NCI-H146 treated with DMSO at 0.1 percent for 48 hours (cell line): ENCODE results near the gene NCF4.

Source experiments
- DNase-seq: peaks from one replicate; lab custom pipeline; 2025; ENCODE audit not compliant: unreplicated experiment; lab: John Stamatoyannopoulos, UW

Gene NCF4

GRCh38 chr22:36892292-36892691, 31.5 kb downstream of the NCF4 start:
- DNase-seq = no peak

- no peak for DNase-seq
Observed at GRCh38 chr22:36893262-36893661, 32.5 kb downstream of the NCF4 start.

DNA sequence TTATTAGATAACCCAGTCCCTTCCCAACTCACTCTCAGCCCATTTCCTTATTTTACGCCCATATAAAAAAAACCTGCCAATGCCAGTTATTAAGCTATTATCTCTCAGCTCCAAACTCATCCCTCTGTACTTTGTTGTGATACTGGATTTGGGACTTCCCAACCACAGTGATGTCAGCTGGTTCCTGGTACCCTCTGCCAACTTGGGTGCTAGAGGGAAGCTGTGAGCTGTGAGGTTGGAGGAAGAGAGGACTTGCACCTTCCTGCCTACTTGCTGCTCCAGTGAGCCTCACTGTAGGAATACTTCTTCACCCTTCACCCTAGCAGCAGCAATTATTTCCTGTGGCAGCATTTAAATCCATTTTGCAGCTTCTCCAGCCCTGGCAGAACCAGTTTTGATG, 33.5 kb downstream of the NCF4 start:
- no peak for DNase-seq

DNA sequence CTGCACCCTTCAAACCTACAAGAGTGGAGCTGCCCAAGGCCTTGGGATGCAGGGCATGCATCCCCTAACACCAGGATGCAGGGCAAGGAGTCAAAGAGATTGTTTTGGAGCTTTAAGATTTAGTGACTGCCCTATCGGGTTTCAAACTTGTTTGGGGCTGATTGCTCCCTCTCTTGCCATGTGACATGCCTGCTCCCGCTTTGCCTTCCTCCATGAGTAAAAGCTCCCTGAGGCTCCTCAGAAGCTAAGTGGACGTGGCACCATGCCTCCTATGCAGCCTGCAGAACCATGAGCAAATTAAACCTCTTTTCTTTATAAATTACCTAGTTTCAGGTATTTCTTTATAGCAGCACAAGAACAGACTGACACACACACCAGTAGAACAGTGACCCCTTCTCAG, 36.8 kb downstream of the NCF4 start:
- no peak for DNase-seq

- no peak for DNase-seq
Observed at GRCh38 chr22:36898690-36899089, 37.9 kb downstream of the NCF4 start.

DNA sequence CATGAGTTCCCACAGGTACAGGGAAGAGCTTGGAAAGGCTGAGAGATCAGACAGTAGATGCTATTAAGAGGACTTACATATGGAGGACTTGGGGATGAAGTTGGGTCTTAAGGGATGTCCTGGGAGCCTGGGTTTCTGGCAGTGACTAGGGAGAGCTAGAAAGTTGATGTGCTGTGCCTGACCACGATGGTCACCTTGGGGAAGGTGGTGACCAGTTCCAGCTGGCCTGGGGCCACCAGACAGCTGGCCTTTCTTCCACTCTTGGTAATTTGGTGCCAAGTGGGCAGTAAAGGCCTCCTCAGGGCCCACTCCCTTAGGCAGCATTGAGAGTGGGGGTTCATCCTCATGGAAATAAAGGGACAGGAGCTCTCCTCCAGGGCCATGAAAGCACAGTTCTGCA, 38.7 kb downstream of the NCF4 start:
- no peak for DNase-seq

DNA sequence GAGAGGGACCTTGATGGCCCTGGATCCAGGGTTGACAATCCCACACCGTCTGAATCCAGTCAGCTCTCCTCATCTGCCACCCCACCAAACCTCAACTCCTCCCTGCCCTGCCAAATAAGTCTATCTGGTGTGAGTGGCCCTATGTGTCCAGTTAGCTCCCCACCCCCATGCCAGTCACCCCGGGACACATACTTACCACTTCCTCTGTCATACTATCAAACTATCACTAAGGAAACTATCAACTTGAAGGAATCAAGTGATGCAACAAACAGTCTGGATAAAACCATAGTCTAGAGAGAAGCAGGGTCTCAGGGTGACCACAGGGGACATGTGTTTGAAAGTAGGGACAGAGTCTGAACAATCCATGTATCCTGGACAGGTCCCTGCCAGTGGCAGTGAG, 39.4 kb downstream of the NCF4 start:
- no peak for DNase-seq

DNA sequence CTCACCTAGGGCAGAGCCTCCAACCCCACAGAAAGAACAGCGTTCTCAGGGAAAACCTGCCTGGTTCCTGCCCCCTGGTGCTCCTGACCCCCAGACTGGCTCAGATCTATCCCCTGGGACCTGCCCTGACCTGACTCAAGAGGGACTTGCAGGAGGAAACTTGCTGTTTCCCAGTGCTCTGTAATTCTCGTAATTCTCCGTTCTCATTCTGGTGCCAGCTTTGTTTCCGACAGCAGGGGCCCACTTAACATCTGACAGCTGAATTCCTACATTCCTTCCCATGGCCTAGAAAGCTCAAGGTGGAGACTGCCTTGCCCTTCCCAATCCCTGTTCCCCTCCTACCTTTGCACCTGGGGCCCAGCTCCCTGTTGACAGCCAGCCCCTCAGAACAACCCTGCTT, 40.1 kb downstream of the NCF4 start:
- DNase-seq = no peak

DNA sequence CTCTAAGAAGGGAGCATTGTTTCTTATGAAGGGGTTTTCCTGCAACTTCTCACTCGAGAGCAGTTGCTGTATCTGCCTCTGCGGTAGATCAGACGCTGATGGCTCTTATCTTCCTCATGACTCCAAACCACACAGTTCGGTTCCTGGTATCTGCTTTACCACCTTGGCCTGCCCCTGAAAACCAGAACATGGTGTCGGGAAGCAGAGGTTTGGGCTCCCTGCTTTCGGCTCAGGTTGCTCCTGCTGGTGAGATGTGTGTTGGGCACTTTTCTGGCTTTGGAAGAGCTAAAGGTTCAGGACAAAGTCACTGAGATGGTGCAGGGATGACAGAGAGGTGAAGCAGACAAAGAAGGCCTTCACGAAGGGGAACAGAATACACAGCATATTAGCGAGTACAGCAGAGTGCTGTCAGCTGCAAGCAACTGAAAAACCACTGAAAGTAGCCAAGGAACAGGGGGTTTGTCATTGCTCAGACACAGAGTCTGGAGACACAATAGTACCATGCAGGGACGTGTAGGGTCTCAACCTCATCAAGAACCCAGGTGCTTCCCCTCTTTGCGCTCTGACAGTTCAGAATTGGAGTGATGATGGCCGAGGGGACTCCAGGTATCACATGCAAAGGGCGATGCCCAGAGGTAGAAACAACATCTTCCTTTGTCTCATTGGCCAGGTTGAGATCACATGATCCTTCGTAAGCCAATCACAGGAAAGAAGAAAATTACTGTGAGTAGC, 40.8 kb downstream of the NCF4 start:
- DNase-seq = no peak

DNA sequence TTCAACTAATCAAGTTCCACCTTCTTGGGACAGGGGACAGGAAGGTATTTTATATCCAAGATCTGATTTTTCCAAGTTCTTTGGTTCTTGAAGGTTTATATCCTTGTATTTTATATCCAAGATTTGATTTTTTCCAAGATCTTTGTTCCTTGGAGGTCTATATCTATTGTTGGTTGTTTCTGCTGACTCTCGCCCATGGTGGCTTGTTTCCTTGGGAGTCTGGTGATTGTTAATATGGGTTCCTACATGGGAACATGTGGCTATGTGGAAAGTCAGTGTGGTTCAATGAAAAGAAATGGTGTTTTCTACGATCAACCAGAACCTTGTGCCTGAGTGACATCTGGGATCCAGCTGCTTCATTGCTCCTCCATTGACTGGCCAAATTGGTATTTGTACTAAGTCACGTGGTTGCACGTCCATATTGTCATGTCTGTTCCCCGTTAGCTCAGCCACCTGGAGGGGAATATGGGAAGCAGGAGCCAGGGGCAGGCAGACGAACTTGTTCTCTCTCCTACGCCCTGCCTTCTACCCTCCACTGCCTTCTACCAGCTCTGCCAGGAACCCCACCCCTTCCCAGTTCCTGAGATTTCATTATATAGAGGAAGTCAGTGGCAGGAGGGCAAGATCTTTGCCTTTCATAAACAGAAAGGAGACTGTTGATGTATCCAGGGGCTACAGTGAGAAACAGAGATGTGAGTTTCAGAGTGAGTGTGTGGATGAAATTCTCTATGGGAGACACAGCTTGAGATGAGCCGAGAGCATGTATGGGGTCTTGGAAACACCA, 41.5 kb downstream of the NCF4 start:
- no peak for DNase-seq

GRCh38 chr22:36904260-36904880, 43.6 kb downstream of the NCF4 start:
- DNase-seq = no peak

DNA sequence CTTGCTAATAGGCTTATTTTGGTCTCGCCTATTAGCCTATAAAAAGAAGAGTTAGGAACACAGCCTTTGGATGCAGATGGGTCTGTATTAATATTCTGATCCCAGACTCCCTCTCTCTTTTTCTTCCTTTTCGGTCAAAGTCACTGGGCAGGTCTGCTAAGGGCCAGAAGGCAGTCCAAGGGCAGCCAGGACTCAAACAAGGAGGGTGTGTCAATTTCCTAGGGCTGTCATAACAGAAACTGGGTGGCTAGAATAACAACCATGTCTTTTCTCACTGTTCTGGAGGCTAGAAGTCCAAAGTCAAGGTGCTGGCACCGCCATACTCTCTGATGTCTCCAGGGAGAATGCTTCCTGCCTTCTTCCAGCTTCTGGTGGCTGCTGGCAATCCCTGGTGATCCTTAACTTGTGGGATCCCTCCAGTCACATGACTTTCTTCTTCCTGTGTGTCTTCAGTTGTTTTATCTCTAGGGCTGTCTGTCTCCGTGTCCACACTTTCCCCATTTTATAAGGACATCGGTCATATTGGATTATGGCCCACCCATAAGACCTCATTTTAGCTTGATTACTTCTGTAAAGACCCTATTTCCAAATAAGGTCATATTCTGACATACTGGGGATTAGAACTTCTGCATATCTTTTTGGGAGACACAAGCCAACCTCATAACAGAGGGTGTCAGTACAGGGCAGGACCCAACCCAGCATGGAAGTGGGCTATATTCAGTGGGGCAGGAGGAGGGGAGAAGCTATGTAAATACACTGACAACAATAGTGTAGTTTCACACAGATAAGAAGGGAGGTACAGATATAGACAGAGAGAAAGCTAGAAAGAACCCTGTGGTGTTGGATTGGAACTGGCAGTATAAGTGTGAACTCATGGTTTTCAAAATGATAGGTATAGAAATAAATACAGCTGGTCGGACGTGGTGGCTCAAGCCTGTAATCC, 46.7 kb downstream of the NCF4 start:
- no peak for DNase-seq

GRCh38 chr22:36910461-36910860, 49.7 kb downstream of the NCF4 start:
- no peak for DNase-seq

GRCh38 chr22:36911887-36912661, 51.3 kb downstream of the NCF4 start:
- no peak for DNase-seq

GRCh38 chr22:36912694-36913426, 52.1 kb downstream of the NCF4 start:
- DNase-seq = no peak

DNA sequence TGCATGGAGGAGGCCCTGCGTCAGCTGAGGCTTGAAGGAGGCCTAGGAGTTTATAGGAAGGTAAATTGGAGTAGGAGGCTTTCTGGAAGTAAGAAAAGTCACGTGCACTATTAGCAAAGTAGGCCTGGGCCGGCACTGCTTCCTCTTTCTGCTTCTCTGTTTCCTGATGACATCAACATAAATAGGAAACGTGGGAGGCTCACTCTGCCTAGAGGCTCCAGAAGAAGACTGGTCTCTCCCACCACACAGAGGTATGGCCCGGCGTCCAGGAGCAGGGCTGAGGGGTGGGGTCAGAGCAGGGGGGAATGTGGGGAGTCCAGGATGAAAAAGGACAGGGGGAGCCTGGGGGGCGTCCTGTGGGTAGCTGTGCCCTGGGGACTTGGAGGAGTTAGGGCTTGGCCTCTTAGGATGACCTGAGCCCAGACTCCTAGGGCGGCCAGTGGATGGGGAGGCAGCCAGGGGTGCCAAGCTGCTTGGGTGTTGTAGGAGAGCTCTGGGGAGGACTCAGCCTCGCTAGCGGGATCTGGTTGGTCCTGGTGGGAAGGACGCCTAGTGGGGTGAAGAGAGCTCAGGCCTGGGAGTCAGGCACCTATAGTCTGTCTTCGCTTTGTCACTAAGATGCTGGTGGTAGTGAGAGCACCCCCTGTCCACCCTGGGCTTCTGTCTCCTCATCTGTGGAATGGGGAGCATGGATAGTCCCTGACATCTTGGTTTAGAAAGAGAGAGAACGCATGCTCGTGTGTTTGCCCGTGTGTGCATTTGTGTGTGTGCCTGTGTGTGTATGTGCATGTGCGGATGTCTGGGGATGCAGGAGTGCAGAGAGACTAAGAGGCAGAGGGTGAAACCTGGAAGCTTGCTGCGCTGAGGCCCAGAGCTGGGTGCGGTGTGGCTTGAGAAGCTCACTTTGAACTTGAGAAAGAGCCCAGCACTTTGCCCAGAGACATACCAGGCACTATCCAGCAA, 52.9 kb downstream of the NCF4 start, which contains the start of gene CSF2RB:
CSF2RB (plus strand) TSS at position 202 of the 963 bp plus-strand sequence. CDS start 8,580 bp downstream, outside the sequence.
- no peak for DNase-seq

- no peak for DNase-seq
Observed at GRCh38 chr22:36914390-36914752, 53.6 kb downstream of the NCF4 start.

- DNase-seq = no peak
Observed at GRCh38 chr22:36916034-36916433, 55.2 kb downstream of the NCF4 start.
